Islet precursor cell (in vitro differentiated cells): ENCODE results near the gene IMPDH2.
"Not testable (repeated sequence)": the region's sequence is repeated elsewhere in the genome, so short reads cannot be mapped to it uniquely, and the experiment has no call there.

ENCODE experiments used
- DNase-seq: peaks from one replicate; pipeline ENCODE4 v3.0.0-alpha.2; 2018

Gene IMPDH2

GRCh38 chr3:49021213-49021812, 7.9 kb downstream of the IMPDH2 start:
- peak; percentile 99 for DNase-seq

DNA sequence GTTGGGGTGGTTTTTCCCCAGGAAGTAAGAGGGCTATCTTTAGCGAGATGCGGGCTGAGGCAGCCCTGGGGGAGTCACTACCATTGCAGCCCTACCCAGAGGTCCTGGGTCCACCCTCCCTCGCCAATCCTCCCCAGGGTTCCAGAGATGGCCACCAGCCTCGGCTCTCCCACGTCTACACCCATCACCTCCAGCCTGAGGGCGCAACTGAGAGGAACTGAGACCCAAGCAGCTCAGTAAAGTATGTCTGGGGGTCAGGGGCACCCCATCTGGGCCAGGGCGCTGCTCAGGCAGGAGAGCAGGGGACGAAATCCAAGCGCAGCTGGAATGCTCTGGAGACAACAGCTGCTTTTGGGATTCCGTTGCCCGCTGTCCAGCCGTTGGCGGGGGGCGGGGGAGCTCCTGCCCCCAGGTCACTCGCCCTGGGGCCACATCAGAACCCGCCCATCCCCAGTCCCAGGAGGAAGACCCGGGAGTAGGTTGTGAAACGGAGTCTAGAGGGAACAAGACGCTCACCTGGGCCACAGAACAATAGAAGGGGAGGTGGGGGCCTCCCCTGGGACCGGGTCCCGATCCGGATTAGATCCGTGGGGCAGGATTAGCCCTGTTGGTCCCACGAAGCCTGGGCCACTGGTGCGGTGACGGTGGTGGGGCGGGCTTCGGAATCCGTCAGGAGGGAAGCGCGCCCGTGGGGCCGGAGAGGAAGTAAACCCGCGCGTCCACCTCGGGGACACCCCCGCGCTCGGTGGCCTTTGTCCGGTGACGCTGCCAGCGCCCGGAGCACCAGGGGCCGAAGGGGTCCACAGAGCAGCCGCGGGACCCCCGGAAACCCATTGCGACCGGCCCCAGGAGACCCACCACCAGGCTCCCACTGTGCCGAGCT, 8.6 kb downstream of the IMPDH2 start:
- peak; percentile 67 for DNase-seq

DNA sequence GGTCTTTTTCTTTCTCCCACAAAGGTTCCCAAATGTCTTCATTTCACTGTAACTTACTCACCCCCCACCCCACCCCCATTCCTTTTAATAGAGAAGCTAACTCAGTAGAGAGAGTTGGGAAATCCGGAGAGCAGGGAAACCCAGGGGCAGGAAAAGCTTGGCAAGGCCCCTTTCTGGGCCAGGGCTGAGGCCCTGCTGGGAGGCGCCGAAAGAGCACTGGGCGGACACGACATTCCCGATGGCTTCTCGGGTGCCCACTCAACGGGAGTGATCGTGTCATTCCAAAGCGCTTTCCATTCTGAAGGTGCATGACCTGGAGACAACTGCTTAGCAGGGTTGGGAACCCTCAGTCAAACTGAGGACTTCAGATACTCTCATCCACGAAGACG, 9.3 kb downstream of the IMPDH2 start:
- DNase-seq, result no peak

- DNase-seq, result no peak
Observed at GRCh38 chr3:49018707-49019006, 10.5 kb downstream of the IMPDH2 start.

DNA sequence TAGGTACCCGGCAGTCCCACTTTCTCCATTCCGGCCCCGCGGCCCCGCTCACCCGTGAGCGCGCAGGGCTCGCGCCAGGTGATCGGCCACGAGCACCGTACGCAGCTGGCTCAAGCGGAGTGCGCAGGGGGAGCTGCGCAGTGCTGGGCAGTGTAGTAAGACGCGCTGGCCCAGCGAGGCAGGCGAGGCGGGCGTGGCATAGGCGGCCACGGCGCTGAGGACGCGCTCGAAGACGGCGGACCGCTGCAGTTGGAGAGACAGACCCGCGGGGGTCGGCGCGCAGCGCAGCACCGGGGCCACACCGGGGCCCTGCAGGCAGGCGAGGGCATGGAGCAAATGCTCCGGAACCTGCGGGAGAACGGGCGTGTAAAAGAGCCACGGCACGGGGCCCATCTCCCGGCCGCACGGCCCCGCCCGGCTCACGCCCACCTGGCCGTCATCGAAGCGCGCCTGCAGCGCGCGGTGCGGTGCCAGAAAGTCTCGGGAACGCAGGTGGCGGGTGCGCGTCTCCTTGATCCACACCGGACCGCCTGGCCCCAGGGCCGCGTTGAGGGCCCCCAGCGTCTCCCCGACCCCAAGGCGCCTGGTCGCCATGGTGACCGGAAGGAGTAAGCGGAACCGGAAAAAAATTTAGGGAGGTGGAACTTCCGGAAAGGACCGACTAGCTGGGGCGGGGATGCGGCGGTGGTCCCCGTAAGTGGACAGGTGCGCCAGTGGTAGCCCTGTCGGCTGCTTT, 11.1 kb downstream of the IMPDH2 start, which contains the start of gene DALRD3:
Gene DALRD3 (minus strand): TSS at position 610 of the 736 bp plus-strand sequence. CDS start 16 bp downstream, at position 594.
- DNase-seq, result peak; percentile 81

DNA sequence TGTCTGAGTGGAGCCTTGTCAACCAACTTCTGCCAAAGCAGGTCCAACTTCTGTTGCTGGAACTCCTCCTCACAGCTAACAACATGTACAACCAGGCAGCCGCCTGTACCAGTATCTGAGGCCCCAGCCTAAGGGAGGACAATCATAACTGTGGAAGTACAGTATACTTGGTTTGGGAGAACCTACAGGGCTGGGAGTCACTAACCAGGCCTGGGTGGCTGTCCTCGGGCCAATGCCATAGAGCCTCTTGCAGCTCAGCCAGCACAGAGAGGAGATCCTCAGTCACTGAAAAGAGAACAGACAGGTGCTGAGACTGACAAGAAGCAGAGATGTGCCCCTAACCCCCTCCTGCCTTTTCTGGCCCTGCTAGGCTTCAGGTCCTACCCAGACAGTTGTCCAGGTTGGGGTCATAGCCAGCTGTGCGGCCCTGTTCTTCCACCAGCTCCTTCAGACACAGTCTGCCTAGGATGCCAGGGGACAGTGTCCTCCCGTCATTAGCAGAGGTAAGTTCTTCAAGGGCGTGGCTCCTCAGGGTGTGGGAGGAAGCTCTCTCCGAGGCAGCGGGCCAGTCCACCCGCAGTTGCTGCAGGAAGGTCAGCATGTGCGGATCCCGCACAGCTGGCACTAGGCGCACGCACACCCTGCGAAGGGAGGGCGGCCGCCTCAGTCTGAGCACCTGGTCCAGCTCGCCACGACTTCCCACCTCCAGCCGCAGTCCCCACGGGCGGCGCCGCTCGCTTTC, 11.8 kb downstream of the IMPDH2 start:
- no peak for DNase-seq

DNA sequence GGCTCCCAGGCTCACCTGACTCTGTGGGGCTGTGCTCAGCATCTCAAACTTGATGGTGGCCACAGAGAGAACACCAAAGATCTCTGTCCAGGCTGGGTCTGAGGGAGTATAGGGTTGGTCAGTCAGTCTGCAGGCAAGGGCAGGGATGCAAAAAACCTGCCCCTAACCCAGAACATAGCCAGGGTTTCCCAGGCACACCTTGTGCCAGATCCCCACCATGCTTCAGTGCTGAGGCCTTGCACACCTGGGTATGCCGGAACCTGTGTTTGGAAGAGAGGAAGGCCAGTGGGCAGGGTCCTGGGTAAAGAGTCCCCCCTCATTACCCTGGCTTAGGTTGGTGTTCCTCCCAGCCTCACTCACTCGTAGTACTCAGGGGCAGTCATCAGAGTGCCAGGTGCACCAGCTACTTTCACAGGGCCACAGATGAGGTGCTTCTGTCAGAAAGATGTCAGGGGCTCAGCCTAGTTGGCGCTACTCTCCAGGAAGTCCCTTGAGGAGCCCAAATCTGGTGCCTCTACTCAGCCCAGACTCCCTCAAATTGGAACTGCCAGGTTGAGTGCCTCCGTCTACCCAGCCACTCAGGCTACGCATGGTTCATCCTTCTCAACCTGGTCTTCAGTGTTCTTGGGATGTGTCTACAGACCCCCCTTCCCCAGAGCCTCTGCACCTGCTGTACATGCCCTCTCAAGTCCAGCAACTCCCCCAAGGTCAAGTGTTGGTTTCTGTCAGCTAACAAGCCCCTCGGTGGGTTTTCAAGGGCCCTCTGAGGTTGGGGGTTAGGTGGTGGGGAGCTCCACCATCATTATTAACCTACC, 12.6 kb downstream of the IMPDH2 start:
- no peak for DNase-seq

- no peak for DNase-seq
Observed at GRCh38 chr3:49015765-49016164, 13.4 kb downstream of the IMPDH2 start.

DNA sequence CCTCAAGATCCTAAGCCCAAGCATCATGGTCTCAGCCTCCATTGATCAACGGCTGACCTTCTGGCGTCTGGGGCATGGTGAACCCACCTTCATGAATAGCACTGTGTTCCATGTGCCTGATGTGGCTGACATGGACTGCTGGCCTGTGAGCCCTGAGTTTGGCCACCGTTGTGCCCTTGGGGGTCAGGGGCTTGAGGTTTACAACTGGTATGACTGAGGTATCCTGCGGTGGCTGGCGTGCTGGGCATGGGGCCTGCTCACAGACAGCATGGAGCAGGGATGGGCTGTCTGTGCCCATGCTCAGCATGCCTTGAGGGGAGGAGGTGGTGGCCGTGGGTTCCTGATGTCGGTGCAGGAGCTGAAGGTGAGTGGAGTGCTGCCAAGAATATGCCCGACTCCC, 14.1 kb downstream of the IMPDH2 start:
- no peak for DNase-seq

- peak; percentile 91 for DNase-seq
Observed at GRCh38 chr3:49013738-49014660, 15.2 kb downstream of the IMPDH2 start.

GRCh38 chr3:49013113-49013737, 16.0 kb downstream of the IMPDH2 start:
- DNase-seq, result no peak

DNA sequence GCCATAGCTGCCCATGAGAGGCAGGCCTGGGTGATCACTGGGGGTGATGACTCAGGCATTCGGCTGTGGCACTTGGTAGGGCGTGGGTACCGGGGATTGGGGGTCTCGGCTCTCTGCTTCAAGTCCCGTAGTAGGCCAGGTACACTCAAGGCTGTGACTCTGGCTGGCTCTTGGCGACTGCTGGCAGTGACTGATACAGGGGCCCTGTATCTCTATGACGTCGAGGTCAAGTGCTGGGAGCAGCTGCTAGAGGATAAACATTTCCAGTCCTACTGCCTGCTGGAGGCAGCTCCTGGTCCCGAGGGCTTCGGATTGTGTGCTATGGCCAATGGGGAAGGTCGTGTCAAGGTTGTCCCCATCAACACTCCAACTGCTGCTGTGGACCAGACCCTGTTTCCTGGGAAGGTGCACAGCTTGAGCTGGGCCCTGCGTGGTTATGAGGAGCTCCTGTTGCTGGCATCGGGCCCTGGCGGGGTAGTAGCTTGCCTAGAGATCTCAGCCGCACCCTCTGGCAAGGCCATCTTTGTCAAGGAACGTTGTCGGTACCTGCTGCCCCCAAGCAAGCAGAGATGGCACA, 16.7 kb downstream of the IMPDH2 start:
- no peak for DNase-seq

GRCh38 chr3:49009396-49009795, 19.8 kb downstream of the IMPDH2 start:
- no peak for DNase-seq

DNA sequence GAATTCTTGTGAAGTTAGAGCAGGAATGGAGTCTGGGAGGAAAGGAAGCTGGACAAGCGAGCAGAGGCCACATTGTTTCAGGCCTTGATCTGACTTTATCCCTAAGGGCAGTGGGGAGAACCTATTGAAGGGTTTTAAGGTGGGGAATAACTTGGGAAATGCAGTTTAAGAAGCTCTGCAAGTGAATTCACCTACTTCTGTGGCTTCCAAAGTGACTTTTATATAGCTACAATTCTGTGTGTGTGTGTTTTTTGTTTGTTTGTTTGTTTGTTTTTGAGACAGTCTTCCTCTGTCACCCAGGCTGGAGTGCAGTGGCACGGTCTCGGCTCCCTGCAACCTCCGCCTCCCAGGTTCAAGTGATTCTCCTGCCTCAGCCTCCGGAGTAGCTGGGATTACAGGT, 20.6 kb downstream of the IMPDH2 start:
- DNase-seq, result not testable (repeated sequence)

GRCh38 chr3:49007771-49008528, 21.2 kb downstream of the IMPDH2 start:
- DNase-seq, result peak; percentile 95

DNA sequence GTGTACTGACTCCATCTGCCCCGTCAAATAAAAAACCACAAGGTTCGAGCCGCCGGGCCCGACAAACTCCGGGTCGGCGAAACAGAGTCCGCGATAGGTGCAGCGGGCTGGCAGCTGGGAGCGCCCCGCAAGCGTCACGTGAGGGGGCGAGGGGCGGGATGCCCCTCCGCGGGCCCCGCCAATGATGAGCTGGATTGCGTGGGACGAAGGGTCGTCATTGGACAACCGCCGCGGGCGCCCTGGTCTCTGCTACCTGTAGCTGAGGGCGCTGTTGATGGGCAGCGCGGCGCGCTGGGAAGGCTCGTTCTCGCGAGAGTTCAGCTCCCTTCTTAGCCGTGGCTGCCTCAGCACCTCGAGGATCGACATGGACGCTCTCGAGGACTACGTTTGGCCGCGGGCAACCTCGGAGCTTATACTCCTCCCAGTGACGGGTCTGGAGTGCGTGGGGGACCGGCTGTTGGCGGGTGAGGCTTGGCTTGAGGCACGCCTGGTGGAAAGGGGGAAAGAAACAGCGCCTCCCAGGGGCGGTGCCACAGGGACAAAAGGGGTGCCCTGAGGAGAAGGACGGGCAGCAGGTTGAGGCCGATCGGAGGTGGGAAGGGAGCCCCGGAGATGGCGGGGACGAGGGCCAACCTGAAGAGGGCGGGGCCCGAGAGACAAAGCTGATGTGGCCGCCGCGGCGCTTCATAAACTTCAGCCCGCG, 22.0 kb downstream of the IMPDH2 start, which contains the start of gene WDR6:
Gene WDR6 (plus strand): TSS at position 324 of the 703 bp plus-strand sequence. CDS start 41 bp downstream, at position 365.
- peak; percentile 99 for DNase-seq

GRCh38 chr3:49006408-49007067, 22.7 kb downstream of the IMPDH2 start:
- peak; percentile 63 for DNase-seq

DNA sequence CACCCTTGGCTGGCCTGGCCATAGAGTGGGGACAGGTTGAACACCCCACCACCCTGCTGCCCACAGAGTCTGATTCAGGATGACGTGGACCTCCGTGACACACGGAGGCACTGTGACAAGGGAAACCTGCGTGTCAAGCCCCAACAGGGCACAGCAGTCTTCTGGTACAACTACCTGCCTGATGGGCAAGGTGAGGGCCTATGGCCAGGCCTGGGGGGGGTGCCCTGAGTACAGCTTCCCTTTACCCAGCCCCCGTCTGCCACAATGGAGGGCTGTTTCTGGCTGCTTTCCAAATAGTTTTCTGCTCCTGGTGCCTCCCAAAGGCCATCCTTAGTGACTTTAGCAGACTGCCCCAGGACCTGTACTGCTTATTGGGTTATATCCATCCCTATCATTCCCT, 23.2 kb downstream of the IMPDH2 start:
- no peak for DNase-seq
